B cell (primary cell): Measurements from ENCODE around the gene TRIM56. TPM values are rescaled to one million over a fixed set of nuclear protein-coding genes. Genes with fewer than 3 reads are reported as not detected.

Experiments used
- ATAC-seq: fragments of 200-7000 bp; cut with Tn5 transposase; one replicate; pipeline ENCODE4 v1.10.0; 2021; ENCODE audit warnings: low read depth, mild to moderate bottlenecking, moderate number of reproducible peaks, moderate library complexity
- CTCF ChIA-PET: fragments of 350-600 bp; sonication (Branson Sonifier 250); formaldehyde crosslinking; loops from one replicate; lab custom pipeline; 2021; ENCODE audit warnings: antibody characterized with exemption, inconsistent platforms; lab: Charles Lee
- POLR2A ChIA-PET: fragments of 350-600 bp; sonication (Branson Sonifier 250); formaldehyde crosslinking; loops from one replicate; lab custom pipeline; 2021; ENCODE audit warnings: antibody characterized with exemption; lab: Charles Lee
- DNase-seq: peaks from one replicate; pipeline ENCODE4 v3.0.0; 2013
- H2AFZ ChIP-seq: 2 replicates; pipeline ENCODE4 v1.6.1; 2012; ENCODE audit warnings: mild to moderate bottlenecking, low read depth, low read length; ENCODE audit not compliant: insufficient read depth, poor library complexity, severe bottlenecking
- H3K27ac ChIP-seq, 2 donors: 1 replicate in 1 of 2; 2 replicates in 1 of 2; pipeline ENCODE4 v1.5.1; 2012 to 2013; ENCODE audit warnings: low read length in 2 of 2, mild to moderate bottlenecking in 2 of 2, moderate library complexity in 1 of 2
- H3K27me3 ChIP-seq, 4 experiments: fragments of 200-600 bp in 1 of 4; sonication (generic) in 1 of 4; replicated peaks in 1 of 4; 1 replicate in 2 of 4; 2 replicates in 2 of 4; pipeline versions ENCODE4 v1.6.1 to v1.7.0; 2013 to 2016; ENCODE audit warnings: low read length in 3 of 4, mild to moderate bottlenecking in 2 of 4, mixed read lengths in 1 of 4, moderate library complexity in 1 of 4; ENCODE audit not compliant: insufficient read depth in 4 of 4, control insufficient read depth in 3 of 4; ENCODE audit errors: control extremely low read depth in 1 of 4
- H3K36me3 ChIP-seq, 2 experiments: replicated peaks in 1 of 2; 1 replicate in 1 of 2; 2 replicates in 1 of 2; pipeline versions ENCODE4 v1.6.1 to v1.7.1; 2013; ENCODE audit warnings: low read length in 1 of 2; ENCODE audit not compliant: insufficient read depth in 2 of 2, control insufficient read depth in 1 of 2; ENCODE audit errors: control extremely low read depth in 1 of 2, extremely low read depth in 1 of 2
- H3K4me1 ChIP-seq, 2 donors: fragments of 200-600 bp in 1 of 2; sonication (generic) in 1 of 2; 1 replicate in 1 of 2; 2 replicates in 1 of 2; pipeline versions ENCODE4 v1.5.1 to v1.6.1; 2013 to 2017; ENCODE audit warnings: low read length in 2 of 2; ENCODE audit not compliant: control insufficient read depth in 2 of 2, insufficient read depth in 2 of 2
- H3K4me2 ChIP-seq: replicated peaks from 2 replicates; pipeline ENCODE3; 2012; ENCODE audit warnings: mild to moderate bottlenecking, low read depth, low read length; ENCODE audit not compliant: poor library complexity, severe bottlenecking
- H3K4me3 ChIP-seq, 5 experiments: fragments of 200-600 bp in 1 of 5; sonication (generic) in 1 of 5; 1 replicate in 3 of 5; 2 replicates in 2 of 5; pipeline versions ENCODE4 v1.5.1 to v1.7.0; 2011 to 2016; ENCODE audit warnings: low read length in 4 of 5, mild to moderate bottlenecking in 4 of 5, low read depth in 2 of 5, control low read depth in 1 of 5, moderate library complexity in 1 of 5; ENCODE audit not compliant: insufficient read depth in 1 of 5; ENCODE audit errors: control extremely low read depth in 1 of 5, extremely low read depth in 1 of 5
- H3K79me2 ChIP-seq: fragments of 200-600 bp; sonication (generic); one replicate; pipeline ENCODE4 v1.6.0; 2016; ENCODE audit warnings: low read length; ENCODE audit not compliant: control insufficient read depth, insufficient read depth
- H3K9ac ChIP-seq: fragments of 200-600 bp; sonication (generic); 2 replicates; pipeline ENCODE4 v1.6.1; 2017; ENCODE audit warnings: mild to moderate bottlenecking, low read length, moderate library complexity
- H3K9me3 ChIP-seq, 3 donors: one replicate each; pipeline versions ENCODE4 v1.6.1 to v1.7.1; 2013; ENCODE audit warnings: low read length in 2 of 3; ENCODE audit not compliant: control insufficient read depth in 2 of 3, insufficient read depth in 1 of 3; ENCODE audit errors: control extremely low read depth in 1 of 3
- H4K20me1 ChIP-seq: 2 replicates; pipeline ENCODE4 v1.6.0; 2012; ENCODE audit warnings: mild to moderate bottlenecking, low read length; ENCODE audit not compliant: insufficient read depth, control insufficient read depth, poor library complexity, severe bottlenecking
- H3K27ac Mint-ChIP-seq: one replicate; pipeline ENCODE4 v1.8.0; 2021; ENCODE audit warnings: mixed read lengths
- H3K27me3 Mint-ChIP-seq: one replicate; pipeline ENCODE4 v1.8.0; 2021; ENCODE audit warnings: mixed read lengths
- H3K4me1 Mint-ChIP-seq: one replicate; pipeline ENCODE4 v1.8.0; 2021; ENCODE audit warnings: mixed read lengths
- H3K4me3 Mint-ChIP-seq: one replicate; pipeline ENCODE4 v1.8.0; 2021; ENCODE audit warnings: mixed read lengths
- H3K9me3 Mint-ChIP-seq: one replicate; pipeline ENCODE4 v1.8.0; 2022; ENCODE audit warnings: mixed read lengths; ENCODE audit not compliant: insufficient read depth
- CTCF ChIP-seq: fragments of 200-600 bp; IDR thresholded peaks from one replicate; pipeline ENCODE4 v1.8.0; 2022; ENCODE audit warnings: antibody characterized with exemption, mild to moderate bottlenecking
- EZH2 ChIP-seq: IDR thresholded peaks from 2 replicates; pipeline ENCODE4 v1.6.1; 2012; ENCODE audit warnings: borderline replicate concordance, low read depth, mild to moderate bottlenecking, moderate library complexity, low read length; ENCODE audit not compliant: insufficient read depth, poor library complexity, severe bottlenecking
- WGBS: methylation state at CpG from one replicate; pipeline ENCODE4 v1.1.5; 2013; ENCODE audit warnings: missing lambda C conversion rate; ENCODE audit not compliant: insufficient coverage; 5-methylcytosine and 5-hydroxymethylcytosine counted together
- intact Hi-C: fragments of 100-400 bp; cut with micrococcal nuclease; formaldehyde crosslinking; loops from one replicate; pipeline ENCODE4 v1.10.0; 2022
- polyA plus RNA-seq: library from polyadenylated mRNA; depleted of rRNA; stranded (reverse); fragments of >200 nt; gene quantifications from 2 replicates; pipeline ENCODE4 v1.2.3, GENCODE V29; 2012
- total RNA-seq, 2 donors: library from RNA; stranded (reverse); fragments of 120-200 nt in 1 of 2; gene quantifications; 1 replicate in 1 of 2; 2 replicates in 1 of 2; pipeline versions ENCODE4 v1.2.3 to v1.2.4, GENCODE V29; 2013 to 2022

Gene TRIM56
- total and polyA plus RNA-seq, 2 donors (not counting 1 experiment from before 2014, with no cell fraction given): 8.4 to 85.7 TPM

- 84% methylated on average over 12 of the region's 12 CpGs for WGBS
- ATAC-seq: no peak
- no peaks in the 10 kb centered on the region for H3K4me1 ChIP-seq
- POLR2A ChIA-PET: no interaction called here
- intact Hi-C loops: no loop called here
- peaks cover 14% of the 10 kb centered on the region for H3K79me2 ChIP-seq
- TF ChIP-seq EZH2: no peak
- TF ChIP-seq CTCF: peak; percentile 24
- CTCF ChIA-PET: interaction anchor here (0.6 to 1.3 kb wide), 3 partner anchors 17 to 214 kb away, joined by 3 to 4 read pairs (median 3); no protein-coding TSS in a partner anchor
- peaks cover 0 to 7% of the 10 kb centered on the region in 2 experiments for H3K36me3 ChIP-seq
- no peaks in the 10 kb centered on the region for H3K27me3 Mint-ChIP-seq
- H3K9me3 Mint-ChIP-seq: no peaks in the 10 kb centered on the region
- no peak overlapping the region for H3K4me2 ChIP-seq
- no peaks in the 10 kb centered on the region for H3K9me3 ChIP-seq
- no peak overlapping the region for H2AFZ ChIP-seq
- H3K27me3 ChIP-seq: peaks cover 0 to 4% (median 0%) of the 10 kb centered on the region in 4 experiments
- no peak overlapping the region for H3K9ac ChIP-seq
- H4K20me1 ChIP-seq: peaks cover 51% of the 10 kb centered on the region
- no peak overlapping the region for H3K4me3 Mint-ChIP-seq
- no peak overlapping the region for H3K27ac ChIP-seq
- H3K4me3 ChIP-seq: no peak overlapping the region
- peaks cover 8% of the 10 kb centered on the region for H3K4me1 Mint-ChIP-seq
- no peak overlapping the region for H3K27ac Mint-ChIP-seq
- no peak for DNase-seq
These were observed 9.6 kb downstream of the TRIM56 start for GRCh38 chr7:101094791-101095375.

DNA sequence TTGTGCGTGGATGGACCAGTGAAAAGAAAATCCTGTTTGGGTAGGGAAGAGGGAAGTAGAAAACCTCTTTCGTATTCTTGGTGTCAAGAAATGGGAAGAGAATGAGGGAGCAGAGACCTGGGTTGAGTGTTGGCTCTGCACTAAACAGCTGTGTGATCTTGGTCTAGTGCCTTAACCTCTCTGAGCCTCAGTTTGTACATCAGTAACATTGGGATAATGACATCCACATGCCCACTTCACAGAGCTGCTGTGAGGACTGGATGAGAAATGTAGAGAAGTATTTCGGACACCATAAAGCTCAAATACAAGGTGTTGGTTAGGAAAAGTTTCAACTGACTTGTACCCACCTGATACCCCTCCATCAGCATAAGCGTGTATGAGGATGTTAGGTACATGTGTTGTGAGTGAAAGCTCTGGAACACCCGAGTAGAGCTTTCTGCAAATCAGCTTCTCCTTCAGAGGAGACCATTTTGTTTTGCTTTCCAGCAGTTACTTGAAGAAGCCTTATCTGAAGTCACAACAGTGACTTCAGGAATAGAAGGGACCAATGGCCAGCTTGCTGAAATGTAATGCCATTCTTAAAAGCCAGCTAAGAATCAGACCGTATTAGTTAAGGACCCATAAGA is 11.2 kb downstream of the TRIM56 start:
- H3K27ac ChIP-seq: no peak overlapping the region
- peaks cover 0 to 19% (median 4%) of the 10 kb centered on the region in 4 experiments for H3K27me3 ChIP-seq
- TF ChIP-seq CTCF (no peak), EZH2 (no peak)
- intact Hi-C loops: no loop called here
- H3K4me2 ChIP-seq: no peak overlapping the region
- no peak overlapping the region for H2AFZ ChIP-seq
- H3K9me3 ChIP-seq: peaks cover 0 to 5% (median 0%) of the 10 kb centered on the region in 3 donors
- ChIA-PET CTCF (interaction anchor here (0.6 to 0.8 kb wide), 2 partner anchors 39 to 96 kb away, joined by 3 to 6 read pairs; no protein-coding TSS in a partner anchor), POLR2A (interaction anchor here (0.6 kb wide), 1 partner anchor 16 kb away, joined by 3 read pairs; no protein-coding TSS in a partner anchor)
- no peak for DNase-seq
- Mint-ChIP-seq H3K9me3 (no peaks in the 10 kb centered on the region), H3K27me3 (peaks cover 8% of the 10 kb centered on the region), H3K4me3 (no peak overlapping the region), H3K27ac (no peak overlapping the region), H3K4me1 (peaks cover 3% of the 10 kb centered on the region)
- WGBS: 89% methylated on average over 2 of the region's 6 CpGs
- H3K4me3 ChIP-seq: no peak overlapping the region
- ATAC-seq: no peak
- peaks cover under 1% of the 10 kb centered on the region for H3K79me2 ChIP-seq
- no peak overlapping the region for H3K9ac ChIP-seq
- no peaks in the 10 kb centered on the region for H3K36me3 ChIP-seq
- peaks cover 36% of the 10 kb centered on the region for H4K20me1 ChIP-seq
- no peaks in the 10 kb centered on the region for H3K4me1 ChIP-seq
